CMK (cell line): Measurements from ENCODE around the gene EPS8L2.

ENCODE experiments used
- DNase-seq: peaks from one replicate; pipeline ENCODE4 v3.0.0-alpha.2; 2010; ENCODE audit warnings: low read depth

Gene EPS8L2

DNA sequence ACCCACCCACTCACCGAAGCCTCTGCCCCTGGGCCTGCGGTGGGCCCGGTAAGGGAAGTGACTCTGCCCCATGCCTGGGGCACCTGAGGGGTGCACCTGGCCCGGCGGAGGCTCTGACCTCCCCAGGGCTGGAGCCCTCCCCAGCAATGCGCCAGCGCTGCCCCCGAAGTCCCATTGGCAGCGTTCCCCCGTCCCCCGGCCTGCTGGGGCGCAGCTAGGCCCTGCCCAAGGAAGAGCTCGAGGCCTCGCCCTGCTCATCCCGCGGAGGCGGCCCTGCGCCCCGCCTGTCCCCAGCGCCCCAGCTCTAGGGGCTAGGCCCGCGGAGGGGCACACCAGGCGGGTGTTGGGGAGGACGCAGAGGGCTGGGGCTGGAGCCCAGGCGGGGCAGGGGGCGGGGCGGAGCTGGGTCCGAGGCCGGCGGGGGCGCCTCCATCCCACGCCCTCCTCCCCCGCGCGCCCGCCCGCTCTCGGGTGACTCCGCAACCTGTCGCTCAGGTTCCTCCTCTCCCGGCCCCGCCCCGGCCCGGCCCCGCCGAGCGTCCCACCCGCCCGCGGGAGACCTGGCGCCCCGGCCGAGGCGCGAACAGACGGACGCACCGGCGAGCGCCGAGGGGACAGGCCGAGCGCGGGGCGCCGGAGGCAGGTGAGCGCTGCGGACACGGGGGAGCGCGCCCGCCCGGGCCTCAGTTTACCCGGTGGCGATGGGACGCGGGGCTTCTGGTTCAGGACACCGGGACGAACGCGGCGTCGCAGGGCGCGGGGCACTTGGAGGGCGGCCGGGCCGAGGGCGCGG lies at the start of gene EPS8L2:
Gene EPS8L2 (plus strand): TSS at position 586 of the 793 bp plus-strand sequence. CDS start 3,177 bp downstream, outside the sequence.
- no peak for DNase-seq

DNA sequence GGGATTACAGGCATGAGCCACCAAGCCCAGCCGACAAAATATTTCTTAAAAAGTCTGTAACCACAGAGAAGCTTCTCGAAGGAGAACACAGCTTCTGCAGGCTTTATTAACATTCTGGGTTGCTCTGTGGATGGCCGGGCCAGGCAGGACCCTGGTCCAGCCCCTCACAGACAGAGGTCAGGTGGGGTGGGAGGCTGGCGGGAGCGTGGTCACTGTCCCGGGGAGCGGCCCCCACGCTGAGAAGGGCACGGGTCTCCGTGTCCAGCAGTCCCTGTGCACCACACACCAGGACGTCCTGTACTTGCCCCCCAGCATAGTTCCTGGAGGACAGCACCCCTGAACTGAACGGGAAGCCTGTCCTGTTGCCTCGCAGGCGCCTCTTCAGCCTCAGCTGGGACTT lies 49.6 kb upstream of the EPS8L2 start:
- DNase-seq, result no peak

DNA sequence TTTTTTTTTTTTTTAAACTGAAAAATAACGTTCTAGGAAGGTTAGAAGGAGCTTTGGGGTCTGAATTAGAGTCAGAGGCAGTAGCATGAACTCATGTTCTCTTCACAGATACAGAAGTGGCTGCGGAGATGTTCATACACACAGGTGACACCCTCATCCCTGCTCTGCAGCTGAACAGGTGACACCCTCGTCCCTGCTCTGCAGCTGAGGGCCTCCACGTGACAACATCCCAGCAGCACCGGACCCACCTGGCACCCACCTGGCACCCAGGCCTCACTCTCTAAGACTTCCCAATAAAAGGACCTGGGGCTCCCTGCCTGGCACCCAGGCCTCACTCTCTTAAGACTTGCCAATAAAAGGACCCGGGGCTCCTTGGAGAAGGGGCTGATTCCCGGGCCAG lies 49.2 kb upstream of the EPS8L2 start:
- no peak for DNase-seq

DNA sequence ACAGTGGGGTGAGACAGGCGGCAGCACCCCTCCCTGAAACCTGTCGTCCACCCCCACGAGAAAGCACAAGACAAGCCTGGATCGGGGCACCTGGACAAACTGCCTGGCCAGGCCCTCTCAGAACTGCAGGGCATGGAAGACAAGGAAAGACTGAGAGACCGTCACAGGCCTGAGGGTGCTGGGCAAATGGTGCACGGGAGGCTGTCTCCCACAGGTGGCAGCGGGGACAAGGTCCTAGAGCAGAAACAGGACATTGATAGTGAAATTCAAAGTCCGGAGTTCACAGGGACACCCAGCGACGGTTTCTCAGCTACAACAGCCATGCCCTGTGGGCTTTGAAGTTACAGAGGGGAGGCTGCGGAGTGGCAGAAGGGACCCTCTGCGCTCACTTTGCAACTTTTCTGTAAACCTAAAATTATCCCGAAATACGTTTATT lies 48.3 kb upstream of the EPS8L2 start:
- DNase-seq, result no peak

DNA sequence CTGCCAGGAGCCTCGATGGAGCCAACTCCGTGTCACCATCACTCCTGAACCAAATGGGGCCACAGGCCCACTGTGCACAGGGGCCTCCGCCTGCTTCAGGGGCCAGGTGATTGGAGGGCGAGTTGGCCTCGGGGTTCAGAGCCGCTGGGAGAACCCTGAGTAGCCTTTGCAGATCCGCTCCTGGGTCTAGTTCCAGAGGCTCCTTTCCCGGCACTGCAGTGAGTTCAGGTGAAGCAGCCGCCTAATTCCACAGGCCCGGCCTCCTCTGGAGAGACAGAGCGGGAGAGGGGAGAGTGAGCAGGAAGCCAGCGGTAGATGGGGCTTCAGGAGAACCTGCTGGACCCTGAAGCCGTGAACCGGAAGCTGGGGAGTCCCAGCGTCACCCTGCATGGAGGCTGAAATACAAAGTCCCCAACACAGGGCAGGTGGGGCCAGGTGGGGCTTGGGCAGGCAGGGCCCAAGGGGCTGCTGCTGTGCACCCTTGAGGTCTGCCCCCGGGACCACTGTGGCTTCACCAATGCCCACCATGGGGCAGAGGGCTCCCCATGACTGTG lies 46.4 kb upstream of the EPS8L2 start:
- no peak for DNase-seq

DNA sequence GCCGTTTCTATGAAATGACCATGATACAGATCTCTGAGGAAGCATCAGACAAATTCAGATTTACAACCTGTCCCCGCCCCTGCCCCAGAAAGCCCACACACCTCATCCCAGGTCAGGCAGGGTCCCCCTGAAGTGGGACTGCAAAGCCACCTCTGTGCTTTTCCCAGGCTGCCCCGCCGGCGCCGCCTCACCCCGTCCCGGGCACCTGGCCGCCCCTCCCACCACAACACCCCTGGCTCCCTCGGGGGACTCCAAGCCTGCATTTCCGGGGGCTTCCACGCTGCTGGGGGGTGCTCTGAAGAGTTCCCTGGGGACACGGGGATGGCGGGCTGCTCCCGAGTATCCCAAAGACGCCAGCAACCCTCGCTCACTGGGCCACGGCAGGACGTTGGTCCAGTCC lies 45.8 kb upstream of the EPS8L2 start:
- no peak for DNase-seq

DNA sequence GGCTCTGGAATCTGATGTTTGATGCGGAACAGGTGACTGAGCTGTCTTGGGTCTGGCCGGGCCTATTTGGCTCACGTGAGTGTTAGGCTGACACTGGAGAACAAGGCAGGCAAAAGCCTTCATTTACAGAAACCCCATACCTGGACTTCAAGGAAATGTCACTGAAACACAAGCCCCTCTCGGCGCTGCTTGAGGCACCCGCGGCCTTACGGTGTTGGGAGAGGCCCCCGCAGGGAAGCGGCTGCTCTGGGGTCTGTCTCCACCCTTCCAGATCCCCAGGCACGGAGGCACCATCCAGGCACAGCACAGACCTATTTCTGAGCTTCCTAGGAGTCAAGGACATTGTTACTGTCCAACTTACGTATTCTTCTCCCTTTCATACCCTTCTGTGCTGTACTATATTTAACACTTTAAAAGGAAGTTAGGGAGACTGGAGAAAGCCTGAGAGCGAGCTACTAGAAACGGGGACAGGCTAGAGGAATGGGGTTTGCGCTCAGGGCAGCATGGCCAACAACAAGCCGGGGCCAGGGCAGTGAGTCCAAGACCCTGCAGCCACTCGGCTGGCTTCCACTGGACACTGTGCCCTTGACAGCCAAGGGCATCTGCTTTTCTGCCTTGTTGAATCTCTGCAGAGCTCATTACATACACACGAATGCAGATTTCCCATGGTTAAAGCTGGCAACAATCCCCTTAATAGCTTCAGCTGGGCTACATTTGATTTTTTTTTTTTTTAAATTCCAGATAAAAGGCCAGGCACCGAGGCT lies 45.2 kb upstream of the EPS8L2 start:
- DNase-seq, result no peak

DNA sequence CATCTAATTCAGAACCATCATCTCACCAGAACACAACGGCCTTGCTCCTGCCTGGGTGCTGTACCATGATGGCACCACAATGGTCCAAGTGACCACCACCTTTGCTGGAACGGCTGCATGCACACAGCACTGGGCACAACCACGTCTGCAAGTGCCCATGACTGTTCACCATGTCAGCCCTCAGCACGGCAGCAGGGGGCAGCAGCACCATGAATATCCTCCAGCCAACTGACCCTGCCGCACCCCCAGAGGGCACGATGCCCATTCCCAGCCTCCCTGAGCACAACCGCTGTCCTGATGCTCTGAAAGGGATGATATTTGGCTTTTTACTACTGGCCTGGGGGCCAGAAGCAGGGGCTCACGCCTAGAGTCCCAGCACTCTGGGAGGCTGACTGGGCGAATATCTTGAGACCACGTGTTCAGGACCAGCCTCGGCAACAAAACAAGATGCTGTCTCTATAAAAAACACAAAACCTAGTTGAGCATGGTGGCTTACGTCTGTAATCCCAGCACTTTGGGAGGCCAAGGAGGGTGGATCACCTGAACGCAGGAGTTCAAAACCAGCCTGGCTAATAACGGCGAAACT lies 43.2 kb upstream of the EPS8L2 start:
- DNase-seq, result no peak

DNA sequence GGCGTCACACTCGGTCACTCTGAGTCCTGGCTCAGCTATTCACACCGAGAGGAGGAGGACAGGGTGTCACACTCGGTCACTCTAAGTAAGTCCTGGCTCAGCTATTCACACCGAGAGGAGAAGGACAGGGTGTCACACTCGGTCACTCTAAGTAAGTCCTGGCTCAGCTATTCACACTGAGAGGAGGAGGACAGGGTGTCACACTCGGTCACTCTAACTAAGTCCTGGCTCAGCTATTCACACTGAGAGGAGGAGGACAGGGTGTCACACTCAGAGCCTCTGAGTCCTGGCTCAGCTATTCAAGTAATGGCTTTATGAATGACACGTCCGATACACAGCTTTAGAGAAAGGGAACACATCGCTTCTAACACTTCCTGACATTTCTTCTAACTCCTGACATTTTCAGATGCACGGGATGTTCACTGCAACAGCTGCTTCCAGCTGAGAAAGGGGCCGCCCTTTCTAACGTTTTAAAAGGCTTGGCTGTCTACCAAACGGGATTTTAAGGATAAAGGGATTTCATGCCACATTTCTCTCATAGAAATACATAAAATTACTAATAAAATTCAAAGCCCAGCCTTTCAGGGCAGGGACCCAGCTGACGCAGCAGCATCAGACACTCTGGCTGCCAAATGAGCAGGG lies 40.8 kb upstream of the EPS8L2 start:
- DNase-seq, result no peak

DNA sequence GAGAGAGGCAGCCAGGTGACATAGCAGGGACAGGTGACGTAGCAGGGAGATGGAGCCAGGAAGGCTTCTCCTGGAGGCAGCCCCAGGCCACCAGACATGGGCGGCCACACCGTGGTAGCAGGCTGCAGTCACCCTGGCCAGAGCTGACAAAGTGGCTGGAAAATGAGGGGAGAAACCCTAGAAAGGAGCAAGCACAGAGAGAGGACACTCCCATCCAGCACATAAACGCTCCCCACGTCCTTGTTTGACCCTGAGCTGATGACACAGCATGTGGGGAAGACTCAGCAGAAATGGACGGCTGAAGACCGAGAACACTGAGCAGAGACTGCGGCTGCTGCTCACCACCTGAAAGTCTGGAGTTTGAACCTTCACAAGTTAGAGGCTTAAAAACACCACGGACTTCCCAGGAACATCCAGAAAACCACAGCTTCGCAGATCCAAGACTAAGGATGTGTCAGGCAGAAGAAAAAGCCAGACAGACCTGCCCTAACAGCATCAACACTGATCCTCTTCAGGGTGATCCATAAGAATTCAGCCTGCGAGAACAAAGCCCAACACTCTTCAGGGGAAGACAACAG lies 40.2 kb upstream of the EPS8L2 start:
- DNase-seq, result no peak

DNA sequence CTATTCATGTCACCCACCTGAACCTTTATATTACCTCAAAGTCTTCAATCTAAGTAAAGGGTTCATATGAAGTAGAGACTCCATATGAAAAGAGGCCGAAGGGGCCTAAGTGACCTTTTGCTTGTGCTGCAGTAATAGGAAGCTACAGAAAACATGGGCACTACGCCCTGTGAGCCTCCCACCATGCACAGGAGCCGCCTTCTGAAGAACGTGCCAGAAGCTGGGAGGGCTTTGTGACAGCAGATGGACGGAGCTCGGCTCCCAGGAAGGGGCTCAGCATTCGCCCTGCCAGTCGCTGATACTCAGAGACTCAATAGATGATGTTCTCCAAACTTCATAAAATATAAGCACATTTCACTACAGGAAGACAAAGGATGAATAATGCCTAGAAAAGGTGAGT lies 32.2 kb upstream of the EPS8L2 start:
- no peak for DNase-seq

DNA sequence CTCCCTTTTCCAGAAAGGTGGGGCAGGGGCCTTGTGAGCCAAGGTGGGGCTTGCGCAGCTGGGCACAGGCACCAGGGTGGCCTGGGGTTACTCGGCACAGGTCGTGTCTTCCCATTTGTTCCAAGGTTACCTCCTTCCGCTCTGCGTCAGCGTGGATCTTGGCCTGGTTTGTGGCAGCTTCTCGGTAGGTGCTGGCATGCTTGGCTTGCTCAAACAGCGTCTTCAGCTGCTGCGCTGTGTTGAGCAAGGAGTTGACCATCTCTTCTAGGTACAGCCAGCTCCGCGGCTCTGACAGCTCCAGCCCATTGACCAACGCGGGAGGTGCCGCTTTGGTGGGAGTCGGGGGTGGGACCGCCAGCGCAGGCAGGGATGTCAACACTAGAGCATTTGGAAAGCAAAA lies 31.6 kb upstream of the EPS8L2 start:
- DNase-seq, result no peak

DNA sequence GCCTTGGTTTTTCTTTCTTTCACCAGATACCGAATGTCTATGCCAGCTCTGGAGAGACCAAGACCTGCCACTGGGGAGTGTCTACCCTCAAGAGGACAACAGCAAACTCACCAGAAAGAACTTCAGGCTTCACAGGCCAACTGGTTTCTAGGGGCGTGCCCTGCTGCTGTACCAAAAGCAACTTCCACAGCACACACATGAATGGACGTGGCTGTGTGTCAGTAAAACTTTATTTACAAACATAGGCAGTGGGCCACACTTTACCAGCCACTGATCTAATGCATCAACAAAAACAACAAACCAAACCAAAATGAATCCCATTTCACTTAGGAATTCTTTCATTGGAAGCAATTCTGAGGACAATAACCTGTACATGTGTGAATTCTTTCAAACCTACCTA lies 27.7 kb upstream of the EPS8L2 start:
- DNase-seq, result no peak

DNA sequence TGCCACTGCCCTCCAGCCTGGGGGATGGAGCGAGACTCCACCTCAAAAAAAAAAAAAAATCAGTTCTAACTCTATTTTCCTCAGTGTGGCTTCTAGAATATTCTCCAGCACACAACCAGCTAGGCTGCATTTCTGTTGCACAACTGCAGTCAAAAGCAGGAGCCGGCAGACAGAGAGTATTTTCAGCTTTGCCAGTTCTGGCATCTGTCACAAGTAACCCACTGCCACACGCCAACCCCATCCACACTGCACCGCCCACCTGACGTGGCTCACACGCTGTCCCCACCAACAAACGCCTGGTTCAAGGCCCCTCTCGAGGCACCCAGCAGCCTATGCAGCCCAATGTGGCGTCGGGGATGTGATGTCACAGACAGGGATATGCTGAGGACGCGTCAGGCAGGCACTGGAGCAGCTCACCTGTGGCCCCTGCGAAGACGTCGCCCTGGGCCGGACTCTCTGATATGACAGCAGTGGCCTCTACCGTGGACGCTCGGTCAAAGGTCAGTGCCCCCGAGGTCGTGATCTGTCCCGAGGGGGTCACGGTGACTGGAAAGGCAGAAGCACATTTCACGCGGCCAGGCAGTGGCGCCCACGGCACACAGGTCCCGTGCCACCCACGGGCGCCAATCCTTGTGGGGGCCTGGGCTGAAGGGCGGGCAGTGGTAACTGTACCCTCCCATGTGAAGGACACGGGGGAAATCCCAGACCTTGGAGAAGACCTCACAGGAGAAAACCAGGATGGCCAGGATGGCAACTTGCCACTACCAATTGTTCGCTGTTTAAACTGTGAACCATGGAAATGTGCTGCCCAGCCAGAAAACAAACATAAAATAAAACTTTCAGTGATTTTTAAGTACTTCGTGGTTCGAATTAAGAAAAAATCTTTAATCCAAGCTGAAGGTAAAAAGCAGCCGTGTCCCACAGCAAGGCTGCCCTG lies 26.5 kb upstream of the EPS8L2 start:
- no peak for DNase-seq

DNA sequence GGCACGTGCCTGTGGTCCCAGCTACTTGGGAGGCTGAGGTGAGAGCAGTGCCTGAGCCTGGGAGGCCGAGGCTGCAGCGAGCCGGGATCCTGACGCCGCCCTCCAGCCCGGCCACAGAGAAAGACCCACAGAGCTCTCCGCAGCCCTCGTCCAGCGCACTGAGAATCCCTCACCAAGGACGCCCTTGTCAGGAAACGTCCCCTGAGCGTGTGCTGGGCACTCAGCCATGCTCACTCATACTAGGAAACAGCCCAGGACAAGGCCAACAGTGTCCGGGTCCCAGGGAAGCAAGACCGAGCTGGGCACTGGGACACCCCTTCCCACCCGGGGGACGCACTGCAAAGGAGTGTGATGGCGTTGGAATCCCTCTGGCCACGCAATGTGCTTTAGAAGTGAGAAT lies 25.6 kb upstream of the EPS8L2 start:
- DNase-seq, result no peak

DNA sequence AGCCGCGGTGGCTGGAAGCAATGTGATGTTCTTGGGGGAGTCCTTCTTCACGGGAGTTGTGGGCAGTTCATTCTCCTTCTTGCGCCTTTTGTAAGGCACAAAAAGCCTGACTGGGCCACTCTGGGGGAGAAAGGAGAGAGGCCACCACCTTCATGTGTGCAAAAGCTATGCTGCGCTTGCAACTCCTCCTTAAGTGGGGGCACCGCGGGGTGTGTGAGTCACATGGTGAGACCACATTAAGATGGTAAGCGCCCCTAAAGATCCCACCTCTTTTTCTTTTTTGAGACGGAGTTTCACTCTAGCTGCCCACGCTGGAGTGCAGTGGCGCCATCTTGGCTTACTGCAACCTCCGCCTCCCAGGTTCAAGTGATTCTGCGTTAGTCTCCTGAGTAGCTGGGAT lies 25.1 kb upstream of the EPS8L2 start:
- DNase-seq, result no peak

DNA sequence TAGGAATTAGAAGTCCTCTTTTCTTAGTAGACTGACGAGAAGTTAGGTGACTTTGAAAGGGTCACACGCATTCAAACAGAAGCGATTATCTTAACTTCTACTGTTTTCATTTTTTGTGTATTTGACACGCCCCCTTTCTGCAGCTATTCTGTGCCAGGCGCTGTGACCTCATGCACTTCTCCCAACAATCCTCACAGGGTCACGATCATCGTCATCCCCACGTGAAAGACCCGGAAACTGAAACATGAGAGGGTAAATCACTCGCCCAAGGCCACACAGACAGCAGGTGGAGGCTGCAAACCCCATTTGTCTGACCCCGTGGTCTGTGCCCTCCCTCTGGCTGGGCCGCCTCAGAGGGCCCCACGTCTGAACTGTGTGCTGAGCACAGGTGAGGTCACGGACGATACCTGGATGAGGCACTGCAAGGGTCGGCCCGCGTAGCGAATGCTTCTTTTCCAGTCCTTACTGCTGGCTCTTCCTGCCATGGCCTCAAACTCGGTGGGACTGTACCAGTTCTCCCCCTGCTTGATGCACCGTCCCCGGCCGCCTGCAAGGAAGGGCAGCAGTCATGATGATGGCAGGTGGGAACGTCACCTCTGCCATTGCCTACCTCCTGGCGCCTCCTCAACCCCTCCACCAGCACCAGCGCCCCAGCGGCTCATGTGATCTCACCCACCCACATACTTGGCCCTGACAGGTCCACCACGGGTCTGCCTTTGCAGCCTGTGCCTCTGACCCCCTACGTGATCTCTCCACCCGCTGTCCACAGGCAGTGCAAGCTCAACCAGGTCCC lies 19.4 kb upstream of the EPS8L2 start:
- DNase-seq, result no peak

DNA sequence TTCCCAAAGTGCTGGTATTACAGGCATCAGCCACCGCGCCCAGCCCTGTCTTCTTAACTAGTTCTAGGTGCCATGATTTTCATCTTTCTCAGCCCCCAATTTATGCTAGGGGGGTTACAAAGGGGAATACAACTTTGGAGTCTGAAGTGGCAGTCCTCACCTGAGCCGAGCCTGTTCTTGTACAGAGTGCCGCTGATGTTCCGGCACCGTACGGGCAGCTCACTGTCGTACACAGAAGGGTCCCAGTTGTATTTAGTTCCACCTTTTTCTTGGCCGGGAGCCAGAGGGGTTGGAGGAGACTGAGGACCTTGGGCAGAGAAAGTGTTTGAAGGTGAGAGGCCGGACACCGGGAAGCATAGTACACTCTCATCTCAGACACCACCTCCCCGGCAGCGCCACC lies 18.3 kb upstream of the EPS8L2 start:
- DNase-seq, result no peak

DNA sequence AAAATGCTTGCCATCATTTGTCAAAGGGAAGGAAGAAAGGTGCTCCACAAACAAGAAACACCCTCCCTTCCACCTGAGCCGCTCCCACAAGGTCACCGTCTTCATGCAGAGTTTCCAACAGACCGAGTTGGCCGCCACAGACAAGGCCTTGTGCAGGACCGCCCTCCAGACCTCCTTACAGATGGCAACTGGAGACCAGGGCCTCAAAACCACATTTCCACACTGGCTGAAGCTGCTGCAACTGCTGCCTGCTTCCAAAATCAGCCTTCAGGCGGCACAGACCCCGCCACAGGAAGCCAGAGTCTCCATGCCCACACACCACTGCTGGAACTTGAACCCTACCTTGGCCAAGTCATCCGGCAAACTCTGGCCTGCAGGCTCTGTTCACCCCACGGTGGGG lies 17.4 kb upstream of the EPS8L2 start:
- DNase-seq, result no peak

DNA sequence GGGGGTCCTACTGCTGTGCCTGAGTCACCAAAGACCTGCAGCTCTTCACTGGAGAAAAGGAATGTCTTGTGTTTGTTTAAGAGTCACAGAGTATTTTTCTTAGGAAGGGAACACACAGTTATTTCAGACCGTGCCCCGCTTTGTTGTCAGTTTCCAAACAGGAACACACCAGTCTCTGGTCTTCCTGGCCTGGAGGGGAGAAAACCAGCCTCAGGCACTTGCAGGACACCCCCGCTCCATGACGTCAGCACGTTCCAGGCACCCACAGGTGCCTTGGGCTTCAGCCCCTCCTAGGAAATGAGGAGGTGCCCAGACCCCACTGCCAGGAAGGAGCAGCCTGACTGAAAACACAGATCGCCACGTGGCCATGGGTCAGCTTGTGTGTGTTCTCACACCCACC lies 16.4 kb upstream of the EPS8L2 start:
- DNase-seq, result no peak
